Erythroblast (primary cell): ENCODE measurements around the gene MAGI1.

Source experiments
- DNase-seq, 2 experiments: peaks; one replicate each; lab custom pipeline; 2025; lab: John Stamatoyannopoulos, UW
- GATA1 ChIP-seq: IDR thresholded peaks from 2 replicates; pipeline ENCODE4 v1.6.1; 2011; ENCODE audit warnings: low read depth, mild to moderate bottlenecking, control low read depth, low read length, moderate library complexity
- POLR2A ChIP-seq: IDR thresholded peaks from 2 replicates; pipeline ENCODE4 v1.6.1; 2011; ENCODE audit warnings: mild to moderate bottlenecking, low read length

Gene MAGI1

DNA sequence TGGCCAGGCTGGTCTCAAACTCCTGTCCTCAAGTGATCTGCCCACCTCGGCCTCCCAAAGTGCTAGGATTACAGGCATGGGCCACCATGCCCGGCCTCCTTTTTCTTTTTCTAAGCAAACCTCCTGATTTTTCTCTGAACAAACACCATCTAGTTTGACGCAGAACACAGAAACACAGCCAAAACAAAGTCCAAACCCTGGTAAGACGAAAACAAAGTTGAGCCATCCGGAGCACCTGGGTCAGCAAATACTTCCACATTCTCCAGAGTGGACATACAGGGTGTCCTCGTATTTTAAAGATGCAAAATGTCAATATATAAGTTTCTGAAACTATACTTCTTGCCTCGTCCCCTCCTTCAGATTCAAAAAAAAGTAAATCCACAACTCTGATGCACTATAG is 715.8 kb downstream of the MAGI1 start:
- TF ChIP-seq POLR2A: no peak
- TF ChIP-seq GATA1: no peak
- DNase-seq: no peak

DNA sequence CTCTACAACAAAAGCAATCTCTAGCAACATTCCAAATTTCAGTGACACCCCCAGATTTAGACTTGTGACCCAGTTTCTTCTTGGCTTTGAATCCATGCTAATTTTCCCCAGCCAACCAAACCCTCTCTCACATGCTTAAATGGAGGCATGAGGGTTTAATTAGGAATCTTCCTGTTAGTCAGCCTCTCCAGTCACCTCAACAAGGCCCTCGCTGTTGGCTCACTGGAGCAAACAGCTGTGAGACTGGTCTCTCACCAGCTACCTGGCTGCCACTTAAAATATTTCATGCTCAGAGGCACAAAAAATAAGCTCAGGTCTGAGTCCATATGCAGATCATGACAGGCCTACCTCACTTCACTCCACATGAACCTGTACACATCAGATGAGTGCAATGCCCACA is 720.5 kb downstream of the MAGI1 start:
- TF ChIP-seq POLR2A (no peak), GATA1 (no peak)
- DNase-seq: no peak

DNA sequence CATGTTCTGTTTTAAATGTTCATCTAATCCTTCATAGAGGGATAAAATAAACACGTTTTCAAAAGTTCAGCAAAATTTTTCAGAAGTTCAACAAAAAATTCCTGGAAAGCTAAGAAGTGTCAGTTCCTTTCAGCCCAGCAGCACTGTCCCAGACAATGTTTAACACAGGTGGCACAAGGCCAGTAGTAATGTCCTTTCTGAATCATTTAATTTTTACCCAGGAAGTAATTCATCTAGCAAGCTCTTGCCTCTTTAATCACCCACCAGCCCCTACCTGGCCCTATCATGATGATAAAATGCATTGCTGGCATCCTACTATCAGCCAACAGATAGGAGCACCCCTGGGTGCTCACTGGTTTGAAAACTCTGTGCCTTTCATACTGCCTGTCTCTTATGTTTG is 723.8 kb downstream of the MAGI1 start:
- DNase-seq: no peak
- no peak for TF ChIP-seq POLR2A
- no peak for TF ChIP-seq GATA1

DNA sequence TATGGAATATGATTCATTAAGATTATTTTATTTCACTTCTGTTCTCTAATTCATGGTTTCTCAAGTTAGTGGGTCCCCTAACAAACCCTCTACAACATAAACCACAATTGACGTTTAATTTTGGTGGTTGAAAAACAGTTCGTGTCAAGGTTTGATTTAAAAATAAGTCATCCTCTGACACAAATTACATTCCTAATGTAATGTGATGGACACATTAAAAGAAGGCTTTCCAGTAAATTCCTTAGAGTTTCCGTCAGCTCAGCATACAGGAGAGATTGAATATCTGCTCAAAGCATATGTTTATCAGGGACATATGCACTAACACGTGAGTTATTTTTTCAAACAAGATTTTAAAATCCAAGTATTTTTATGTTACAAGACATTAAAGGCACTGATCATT is 724.4 kb downstream of the MAGI1 start:
- no peak for DNase-seq
- TF ChIP-seq POLR2A (no peak), GATA1 (no peak)

DNA sequence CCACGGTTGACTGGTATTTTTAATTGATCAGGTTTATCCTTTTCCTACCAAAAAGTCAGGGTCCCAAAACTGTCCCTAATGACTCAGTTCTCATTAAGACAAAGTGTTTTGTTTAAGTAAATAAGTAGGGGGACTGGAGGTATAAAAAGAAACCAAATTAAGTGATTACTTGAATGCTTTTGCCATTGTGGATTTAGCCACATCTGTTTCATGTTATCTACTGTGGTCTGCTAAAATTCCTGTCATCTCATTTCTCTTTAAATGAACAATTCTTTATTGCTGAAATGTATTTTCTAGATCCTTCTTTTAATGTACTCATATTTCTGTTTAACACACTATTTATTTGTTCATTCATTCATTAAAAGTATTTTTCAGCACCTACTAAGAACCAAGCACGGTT is 725.1 kb downstream of the MAGI1 start:
- DNase-seq: no peak
- TF ChIP-seq GATA1: no peak
- no peak for TF ChIP-seq POLR2A

DNA sequence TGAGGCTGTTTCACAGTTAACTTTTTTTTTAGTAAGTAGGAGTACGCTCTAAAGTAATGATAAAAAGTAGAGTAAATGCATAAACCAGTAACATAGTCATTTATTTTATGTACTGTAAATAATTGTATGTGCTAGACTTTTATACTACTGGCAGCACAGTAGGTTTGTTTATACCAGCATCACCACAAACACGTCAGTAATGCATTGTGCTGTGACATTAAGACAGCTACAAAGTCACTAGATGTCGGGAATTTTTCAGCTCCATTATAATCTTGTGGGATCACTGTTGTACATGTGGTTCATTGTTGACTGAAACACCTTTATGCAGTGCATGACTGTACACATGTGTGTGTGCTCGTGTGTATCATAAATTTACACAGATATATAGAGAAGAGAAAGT is 732.9 kb downstream of the MAGI1 start:
- no peak for TF ChIP-seq GATA1
- TF ChIP-seq POLR2A: no peak
- DNase-seq: no peak
